Endothelial cell of umbilical vein (primary cell): Measurements from ENCODE around the gene AGBL5.

ENCODE experiments used
- CTCF ChIP-seq, 2 donors: IDR thresholded peaks; 1 replicate in 1 of 2; 2 replicates in 1 of 2; pipeline ENCODE4 v1.5.1; 2011; ENCODE audit warnings: low read length in 2 of 2, mild to moderate bottlenecking in 2 of 2, moderate library complexity in 2 of 2, control low read depth in 1 of 2, inconsistent platforms in 1 of 2, low read depth in 1 of 2; ENCODE audit not compliant: insufficient read depth in 1 of 2; ENCODE audit errors: extremely low read depth in 1 of 2
- EZH2 ChIP-seq: IDR thresholded peaks from 2 replicates; pipeline ENCODE4 v1.6.1; 2012; ENCODE audit warnings: borderline replicate concordance, low read depth, mild to moderate bottlenecking, moderate library complexity, low read length, inconsistent platforms; ENCODE audit not compliant: severe bottlenecking
- MAX ChIP-seq: IDR thresholded peaks from 2 replicates; pipeline ENCODE4 v1.6.1; 2011; ENCODE audit not compliant: insufficient read depth, insufficient read length
- POLR2A ChIP-seq: IDR thresholded peaks from 2 replicates; pipeline ENCODE4 v1.6.1; 2012; ENCODE audit warnings: low read depth, mild to moderate bottlenecking, control low read depth, low read length
- POLR2AphosphoS5 ChIP-seq: IDR thresholded peaks from 2 replicates; pipeline ENCODE4 v1.6.1; 2012; ENCODE audit warnings: low read depth, mild to moderate bottlenecking, control low read depth, low read length, moderate library complexity; ENCODE audit not compliant: insufficient read depth

GRCh38 chr2:27093430-27094352 lies 42.2 kb downstream of the AGBL5 start:
- TF ChIP-seq MAX (no peak), CTCF (IDR thresholded peaks at IDR 0.05; ENCODE audit: extremely low read depth in 1 of 2, insufficient read depth in 1 of 2, low read depth in 1 of 2, low read length in 2 of 2) (no peak), POLR2A (no peak), POLR2AphosphoS5 (no peak), EZH2 (no peak)
